Ovary (tissue), 3 donors: Measurements from ENCODE around the gene TMEM134.

Experiments used
- CTCF ChIP-seq, 3 donors: fragments of 450-650 bp in 2 of 3; fragments of 200-600 bp in 1 of 3; IDR thresholded peaks; one replicate each; pipeline versions ENCODE4 v1.5.1 to v1.8.0; 2016 to 2022; ENCODE audit warnings: antibody characterized with exemption in 3 of 3, mild to moderate bottlenecking in 1 of 3
- EP300 ChIP-seq: sonication (generic); formaldehyde crosslinking; IDR thresholded peaks from one replicate; pipeline ENCODE4 v1.6.1; 2017; ENCODE audit warnings: antibody characterized with exemption
- donor health status: DM: no; HTN: no; CAD: no.

GRCh38 chr11:67493548-67494370 lies 24.7 kb upstream of the TMEM134 start:
- TF ChIP-seq EP300 = no peak
- TF ChIP-seq CTCF (IDR thresholded peaks at IDR 0.05) = no peak
